H1 (cell line): ENCODE measurements around the gene NCOA1.

ENCODE experiments used
- BRCA1 ChIP-seq: IDR thresholded peaks from 2 replicates; pipeline ENCODE4 v1.6.1; 2012; ENCODE audit warnings: low read depth, low read length, improper control_type of control experiment
- EP300 ChIP-seq, 2 experiments: IDR thresholded peaks; 1 replicate in 1 of 2; 2 replicates in 1 of 2; pipeline ENCODE4 v1.6.1; 2011 to 2012; ENCODE audit warnings: low read depth in 2 of 2, low read length in 2 of 2, mild to moderate bottlenecking in 2 of 2, borderline replicate concordance in 1 of 2, inconsistent platforms in 1 of 2, moderate library complexity in 1 of 2
- EZH2 ChIP-seq: fragments of 200-600 bp; sonication (generic); IDR thresholded peaks from 2 replicates; pipeline ENCODE4 v1.7.1; 2012; ENCODE audit warnings: low read depth, mild to moderate bottlenecking, moderate library complexity, low read length, inconsistent platforms; ENCODE audit not compliant: severe bottlenecking
- HDAC2 ChIP-seq, 2 experiments: fragments of 300-600 bp in 1 of 2; sonication (generic) in 1 of 2; IDR thresholded peaks; 2 replicates each; pipeline ENCODE4 v1.6.1; 2011 to 2012; ENCODE audit warnings: low read depth in 2 of 2, low read length in 2 of 2, mild to moderate bottlenecking in 2 of 2, moderate library complexity in 2 of 2, borderline replicate concordance in 1 of 2, inconsistent platforms in 1 of 2
- POLR2AphosphoS5 ChIP-seq: IDR thresholded peaks from 2 replicates; pipeline ENCODE4 v1.6.1; 2011; ENCODE audit warnings: low read depth, low read length
- POU5F1 ChIP-seq: IDR thresholded peaks from 2 replicates; pipeline ENCODE4 v1.6.1; 2011; ENCODE audit warnings: low read depth, mild to moderate bottlenecking, low read length, moderate library complexity
- SIN3A ChIP-seq, 2 experiments: IDR thresholded peaks in 1 of 2; conservative IDR thresholded peaks in 1 of 2; 2 replicates each; pipeline ENCODE4 v1.6.1; 2011 to 2012; ENCODE audit warnings: low read length in 2 of 2, improper control_type of control experiment in 1 of 2, low read depth in 1 of 2, mild to moderate bottlenecking in 1 of 2
- SIX5 ChIP-seq: IDR thresholded peaks from 2 replicates; pipeline ENCODE4 v1.6.1; 2011; ENCODE audit warnings: mild to moderate bottlenecking, low read depth, low read length
- SRF ChIP-seq: IDR thresholded peaks from 2 replicates; pipeline ENCODE4 v1.6.1; 2011; ENCODE audit warnings: mild to moderate bottlenecking, low read depth, low read length, moderate library complexity
- TBP ChIP-seq: IDR thresholded peaks from 2 replicates; pipeline ENCODE4 v1.6.1; 2011; ENCODE audit warnings: low read depth, low read length, improper control_type of control experiment
- YY1 ChIP-seq: IDR thresholded peaks from 2 replicates; pipeline ENCODE4 v1.6.1; 2011; ENCODE audit warnings: low read depth, mild to moderate bottlenecking, low read length
- TF ChIP-seq, protein P1 (sequence below), 3 experiments: IDR thresholded peaks; 1 replicate in 2 of 3; 2 replicates in 1 of 3; pipeline versions ENCODE4 v1.5.1 to v1.6.1; 2011; ENCODE audit warnings: low read length in 3 of 3, mild to moderate bottlenecking in 3 of 3, inconsistent platforms in 2 of 3, low read depth in 1 of 3, moderate library complexity in 1 of 3; ENCODE audit not compliant: insufficient read depth in 1 of 3; ENCODE audit errors: control extremely low read depth in 1 of 3

GRCh38 chr2:24761866-24762265, 270.8 kb downstream of the NCOA1 start:
- TF ChIP-seq POU5F1 (no peak), SIX5 (no peak), SIN3A (conservative IDR thresholded peaks at IDR 0.05 in 1 of 2, IDR thresholded peaks at IDR 0.05 in 1 of 2; ENCODE audit: low read depth in 1 of 2, low read length in 2 of 2) (no peak), EP300 (IDR thresholded peaks at IDR 0.05; ENCODE audit: borderline replicate concordance in 1 of 2, low read depth in 2 of 2, low read length in 2 of 2) (no peak), SRF (no peak), TBP (no peak), EZH2 (no peak), HDAC2 (IDR thresholded peaks at IDR 0.05; ENCODE audit: borderline replicate concordance in 1 of 2, low read depth in 2 of 2, low read length in 2 of 2) (no peak), POLR2AphosphoS5 (no peak), BRCA1 (no peak), YY1 (no peak)
- TF ChIP-seq, protein P1, sequence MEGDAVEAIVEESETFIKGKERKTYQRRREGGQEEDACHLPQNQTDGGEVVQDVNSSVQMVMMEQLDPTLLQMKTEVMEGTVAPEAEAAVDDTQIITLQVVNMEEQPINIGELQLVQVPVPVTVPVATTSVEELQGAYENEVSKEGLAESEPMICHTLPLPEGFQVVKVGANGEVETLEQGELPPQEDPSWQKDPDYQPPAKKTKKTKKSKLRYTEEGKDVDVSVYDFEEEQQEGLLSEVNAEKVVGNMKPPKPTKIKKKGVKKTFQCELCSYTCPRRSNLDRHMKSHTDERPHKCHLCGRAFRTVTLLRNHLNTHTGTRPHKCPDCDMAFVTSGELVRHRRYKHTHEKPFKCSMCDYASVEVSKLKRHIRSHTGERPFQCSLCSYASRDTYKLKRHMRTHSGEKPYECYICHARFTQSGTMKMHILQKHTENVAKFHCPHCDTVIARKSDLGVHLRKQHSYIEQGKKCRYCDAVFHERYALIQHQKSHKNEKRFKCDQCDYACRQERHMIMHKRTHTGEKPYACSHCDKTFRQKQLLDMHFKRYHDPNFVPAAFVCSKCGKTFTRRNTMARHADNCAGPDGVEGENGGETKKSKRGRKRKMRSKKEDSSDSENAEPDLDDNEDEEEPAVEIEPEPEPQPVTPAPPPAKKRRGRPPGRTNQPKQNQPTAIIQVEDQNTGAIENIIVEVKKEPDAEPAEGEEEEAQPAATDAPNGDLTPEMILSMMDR (IDR thresholded peaks at IDR 0.05; ENCODE audit: control extremely low read depth in 1 of 3, insufficient read depth in 1 of 3, low read depth in 1 of 3, low read length in 3 of 3), result no peak
